Activated CD8-positive, alpha-beta memory T cell treated with anti-CD3 and anti-CD28 coated beads, Interleukin-2, amount 50 U/mL, for 48 hours (primary cell): ENCODE data around the gene QKI.
"Not testable (repeated sequence)": the region's sequence is repeated elsewhere in the genome, so short reads cannot be mapped to it uniquely, and the experiment has no call there.

ENCODE experiments used
- DNase-seq: peaks from one replicate; pipeline ENCODE4 v3.0.0-alpha.2; 2020

QKI gene

DNA sequence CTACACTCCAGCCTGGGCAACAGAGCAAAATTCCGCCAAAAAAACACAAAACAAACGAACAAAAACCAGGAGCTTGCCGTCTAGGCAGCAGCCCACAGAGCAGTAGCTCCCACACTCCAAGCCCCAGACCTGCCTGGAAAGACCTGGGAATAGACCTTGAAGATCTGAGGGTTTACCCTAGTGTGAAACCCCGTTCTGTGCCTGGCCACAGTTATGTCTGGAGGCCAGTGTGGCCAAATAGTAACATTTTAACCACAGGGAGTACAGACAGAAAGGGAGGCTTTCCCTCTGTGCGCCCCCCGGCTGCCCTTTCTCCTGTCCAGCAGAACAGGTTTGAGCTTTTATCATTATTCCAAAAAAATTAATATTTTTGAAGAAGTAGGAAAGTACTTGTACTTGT, 172.4 kb downstream of the QKI start:
- DNase-seq = no peak

DNA sequence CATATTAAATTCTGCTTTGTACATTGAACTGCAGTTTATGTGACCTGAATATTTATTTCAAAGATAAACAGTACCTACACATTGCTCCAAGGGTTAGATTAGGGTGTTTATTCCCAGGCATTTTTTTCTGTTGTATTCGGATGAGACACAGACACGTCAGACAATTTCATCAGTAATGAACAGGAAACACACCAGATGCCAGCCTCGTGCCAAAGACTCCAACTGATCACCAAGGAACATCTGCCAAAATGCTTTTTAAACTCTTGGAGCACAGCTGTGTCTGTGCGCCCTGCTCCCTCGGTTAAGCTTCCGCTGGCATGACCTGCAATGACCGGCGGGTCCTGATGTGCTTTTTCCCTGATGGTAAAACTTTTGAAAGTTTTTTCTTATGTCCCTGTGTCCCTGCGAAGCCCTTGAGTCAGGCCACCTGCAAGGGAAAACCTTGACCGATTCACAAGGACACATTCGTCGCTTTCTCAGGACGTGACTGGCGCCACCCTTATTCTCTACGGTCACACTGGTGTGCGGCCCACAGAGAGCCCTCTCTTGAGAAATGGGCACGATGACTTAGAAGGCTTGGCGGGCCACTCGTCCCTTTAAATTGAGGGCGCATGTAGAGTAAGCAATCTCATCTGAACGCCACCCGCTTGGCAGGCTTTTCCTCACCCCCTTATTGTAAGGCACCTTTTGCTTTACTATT, 173.9 kb downstream of the QKI start:
- DNase-seq = no peak

DNA sequence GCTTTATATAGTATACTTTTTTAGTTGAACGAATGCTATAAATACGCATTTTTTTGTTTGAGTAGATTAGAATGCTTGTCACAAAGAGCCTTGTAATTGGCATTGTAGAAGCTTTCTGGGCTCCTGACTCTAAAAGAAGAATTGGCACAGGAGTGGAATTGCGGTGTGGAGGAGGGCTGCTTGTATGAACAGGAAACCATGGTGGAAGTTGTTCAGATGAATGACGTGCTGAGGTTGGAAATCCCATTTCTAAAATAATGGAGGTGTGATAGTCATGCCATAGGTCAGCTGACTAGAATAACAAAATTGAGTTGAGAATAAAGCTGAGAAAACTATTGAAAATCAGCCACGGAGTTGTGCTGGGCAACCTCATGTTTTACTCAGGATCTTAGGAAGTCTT, 174.9 kb downstream of the QKI start:
- no peak for DNase-seq

DNA sequence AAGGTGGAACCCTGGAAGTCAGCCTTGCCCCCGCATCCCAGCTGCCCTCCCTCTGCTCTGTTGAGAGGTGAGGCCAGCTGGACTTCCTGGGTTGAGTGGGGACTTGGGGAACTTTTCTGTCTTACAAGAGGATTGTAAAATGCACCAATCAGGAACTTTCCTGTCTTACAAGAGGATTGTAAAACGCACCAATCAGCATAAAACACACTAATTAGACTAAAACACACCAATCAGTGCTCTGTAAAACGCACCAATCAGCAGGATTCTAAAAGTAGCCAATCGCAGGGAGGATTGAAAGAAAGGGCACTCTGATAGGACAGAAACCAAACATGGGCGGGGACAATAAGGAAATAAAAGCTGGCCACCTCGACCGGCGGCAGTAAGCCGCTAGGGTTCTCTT, 175.6 kb downstream of the QKI start:
- not testable (repeated sequence) for DNase-seq

DNA sequence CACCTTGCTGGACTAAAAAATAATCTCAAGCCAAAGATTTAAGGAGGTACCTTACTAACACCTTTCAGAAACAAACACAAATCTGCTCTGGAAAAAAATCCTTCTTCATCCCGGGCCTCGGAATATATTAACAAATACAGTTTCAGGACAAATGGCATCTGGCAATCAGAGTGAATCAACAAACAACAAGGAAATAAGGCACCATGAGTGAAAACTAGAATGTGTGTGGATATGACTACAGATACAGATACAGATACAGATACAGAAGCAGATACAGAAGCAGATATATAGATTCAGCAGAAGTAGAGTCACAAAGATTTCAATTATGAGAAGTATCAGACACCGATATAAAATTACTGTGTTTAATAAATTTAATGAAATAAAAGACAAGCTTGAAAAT, 178.4 kb downstream of the QKI start:
- no peak for DNase-seq

DNA sequence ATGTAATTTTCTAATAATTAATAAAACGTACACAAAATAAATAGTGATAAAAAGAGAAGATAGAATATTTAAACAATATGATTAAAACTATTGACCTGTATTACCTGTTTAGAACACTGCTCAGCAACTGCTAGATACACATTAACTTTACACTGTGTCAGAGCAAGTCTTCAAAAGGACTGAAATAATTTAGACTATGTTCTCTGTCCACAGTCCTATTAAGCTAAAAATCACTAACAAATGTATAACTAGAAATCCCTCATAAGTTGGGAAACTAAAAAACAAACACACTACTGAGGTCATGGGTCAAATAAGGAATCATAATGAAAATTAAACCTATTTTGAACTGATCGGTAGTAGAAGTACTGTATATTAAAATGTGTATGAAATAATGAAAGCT, 181.7 kb downstream of the QKI start:
- DNase-seq = no peak

DNA sequence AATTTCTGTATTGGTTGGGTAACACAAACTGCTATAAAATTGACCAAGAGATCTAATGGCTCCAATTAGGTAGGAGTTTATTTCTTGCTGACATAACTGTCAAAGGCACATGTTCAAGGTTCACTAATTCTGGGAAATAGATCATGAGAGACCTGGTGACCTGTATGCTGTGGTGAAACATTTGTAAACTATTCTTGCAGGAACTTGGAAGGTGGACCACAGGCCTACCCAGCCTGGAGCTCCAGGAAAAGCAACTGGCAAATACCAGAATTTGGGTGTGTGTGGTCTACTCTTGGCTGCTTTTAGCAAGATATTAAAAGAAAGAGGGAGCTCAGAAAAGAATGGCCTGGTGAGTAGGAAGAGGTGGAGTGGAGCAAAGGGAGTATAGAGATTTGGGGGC, 184.6 kb downstream of the QKI start:
- no peak for DNase-seq

DNA sequence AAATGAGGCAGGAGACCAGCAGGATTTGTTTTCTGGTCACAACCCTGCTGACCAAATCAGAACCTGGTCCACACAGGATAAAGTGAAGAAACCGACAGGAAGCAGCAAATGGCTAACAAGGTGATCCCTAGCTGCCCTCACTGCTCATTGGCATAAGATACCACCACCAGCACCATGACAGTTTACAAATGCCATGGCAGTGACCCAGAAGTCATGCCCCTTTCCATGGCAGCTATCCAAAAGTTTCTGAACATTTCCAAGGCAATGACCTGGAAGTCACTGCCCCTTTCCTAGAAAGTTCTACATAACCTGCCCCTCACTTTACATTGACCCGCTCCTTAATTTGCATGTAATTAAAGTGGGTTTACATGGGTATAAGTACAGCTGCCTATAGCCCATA, 185.2 kb downstream of the QKI start:
- DNase-seq = no peak

DNA sequence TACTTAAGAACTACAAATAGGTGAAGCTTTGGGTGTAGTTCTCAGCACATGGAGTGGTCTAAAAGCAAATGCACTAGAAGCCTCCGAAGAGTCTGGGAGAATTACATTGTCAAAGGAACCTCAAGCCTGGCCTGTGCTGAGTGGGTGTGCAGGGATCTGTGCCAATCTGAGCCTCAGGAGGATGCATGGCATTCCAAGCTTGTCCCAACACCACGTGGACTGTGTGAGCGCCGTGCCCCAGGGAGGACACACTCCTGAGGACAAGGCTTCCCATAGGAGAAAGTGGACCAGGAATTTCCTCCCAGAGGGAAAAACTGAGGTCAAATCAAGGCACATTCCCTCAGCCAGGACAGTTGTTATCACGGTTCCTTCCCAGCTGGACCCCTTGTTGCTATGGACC, 185.8 kb downstream of the QKI start:
- DNase-seq = no peak

DNA sequence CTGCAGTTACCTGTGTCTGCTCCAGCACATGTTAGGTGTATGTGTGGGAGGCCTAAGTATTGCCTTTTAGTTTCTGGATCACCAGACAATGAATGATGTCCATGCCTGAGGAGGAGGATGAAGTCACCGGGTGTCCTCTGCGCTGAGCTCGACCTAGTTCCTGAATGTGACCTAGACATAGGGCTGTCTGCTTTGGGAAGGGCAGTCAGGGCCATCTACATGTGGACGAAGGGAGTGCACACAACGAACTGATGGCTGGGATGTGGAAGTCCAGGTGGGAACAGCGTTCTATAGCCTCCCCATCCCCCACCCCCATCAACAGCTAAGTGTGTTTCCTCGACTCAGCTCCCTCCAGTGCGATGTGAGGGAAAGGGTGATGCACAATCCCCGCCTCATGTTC, 186.3 kb downstream of the QKI start:
- DNase-seq = no peak

DNA sequence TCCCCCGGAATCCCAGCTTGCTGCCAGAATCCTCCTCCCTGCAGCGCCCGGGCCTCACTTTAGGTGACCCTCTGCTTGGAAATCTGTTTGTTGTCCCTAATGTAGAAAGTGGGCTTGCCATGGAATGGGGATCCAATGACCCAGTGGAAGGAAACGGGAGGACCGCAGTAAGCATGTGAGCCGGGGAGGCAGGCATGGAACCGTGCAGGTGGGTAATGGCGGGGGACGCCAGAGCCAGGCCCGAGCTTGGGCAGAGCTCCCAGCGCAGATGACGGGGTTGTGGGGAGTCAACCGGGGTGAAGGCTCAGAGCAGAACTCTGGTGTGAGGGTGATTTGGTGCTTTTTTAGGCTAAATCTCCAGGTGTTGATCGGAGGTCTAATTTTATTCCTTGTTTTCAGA, 188.3 kb downstream of the QKI start:
- no peak for DNase-seq

DNA sequence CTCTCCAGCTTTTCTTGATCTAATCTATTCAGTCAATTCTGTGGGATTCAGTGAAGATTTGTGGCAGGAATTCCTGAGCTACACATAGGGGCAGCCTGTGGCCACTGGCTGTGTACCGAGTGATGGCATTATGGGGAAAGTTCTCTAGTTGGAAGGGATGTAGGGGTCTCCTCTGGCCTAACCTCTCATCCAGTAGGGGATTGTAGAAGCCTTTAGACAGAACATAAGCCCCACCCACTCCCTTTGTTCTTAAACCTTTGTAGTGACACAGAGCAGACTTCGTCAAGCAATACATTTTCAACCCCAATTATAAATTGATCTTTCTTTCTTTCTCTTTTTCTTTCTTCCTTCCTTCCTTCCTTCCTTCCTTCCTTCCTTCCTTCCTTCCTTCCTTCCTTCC, 188.9 kb downstream of the QKI start:
- no peak for DNase-seq

DNA sequence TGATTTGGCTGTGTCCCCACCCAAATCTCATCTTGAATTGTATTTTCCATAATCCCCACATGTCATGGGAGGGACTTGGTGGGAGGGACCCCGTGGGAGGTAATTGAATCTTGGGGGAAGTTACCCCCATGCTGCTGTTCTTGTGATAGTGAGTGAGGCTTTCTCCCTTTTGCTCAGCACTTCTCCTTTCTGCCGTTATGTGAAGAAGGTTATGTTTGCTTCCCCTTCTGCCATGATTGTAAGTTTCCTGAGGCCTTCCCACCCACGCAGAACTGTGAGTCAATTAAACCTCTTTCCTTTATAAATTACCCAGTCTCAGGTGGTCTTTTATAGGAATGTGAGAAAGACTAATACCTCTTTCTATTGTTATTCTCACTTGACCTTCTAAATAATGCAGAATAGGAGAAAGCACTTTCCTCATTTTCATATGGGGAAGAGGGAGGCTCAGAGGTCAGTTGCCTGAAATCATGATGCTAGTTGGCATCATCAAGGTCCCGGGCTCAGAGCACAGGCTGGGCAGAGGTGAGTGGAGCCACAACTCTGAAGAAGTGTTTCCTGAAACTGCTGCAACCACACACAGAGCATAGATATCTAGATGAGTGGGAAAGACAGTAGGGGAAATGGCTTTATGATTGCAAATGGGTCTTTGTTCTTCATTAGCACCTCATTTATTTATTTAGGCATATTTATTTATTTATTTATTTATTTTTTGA, 191.0 kb downstream of the QKI start:
- no peak for DNase-seq

DNA sequence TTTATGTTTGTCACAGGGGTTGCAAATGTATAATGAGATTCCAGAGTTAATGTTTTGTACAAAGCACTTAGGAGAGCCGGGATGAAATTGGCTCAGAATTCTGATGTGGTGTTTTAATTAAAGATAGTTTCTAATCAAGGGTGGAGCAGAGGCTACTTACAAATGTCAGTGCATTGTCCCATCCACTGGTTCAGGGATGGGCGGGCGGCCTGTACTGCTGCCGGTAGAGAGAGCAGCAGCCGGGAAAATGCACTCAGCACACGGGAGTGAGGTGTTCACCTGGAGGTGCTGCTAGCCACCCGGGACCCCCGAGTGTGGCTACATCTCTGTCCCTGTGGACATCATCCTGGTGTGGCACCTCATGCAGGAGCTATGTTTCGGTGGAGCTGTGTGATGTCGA, 193.3 kb downstream of the QKI start:
- DNase-seq = no peak

DNA sequence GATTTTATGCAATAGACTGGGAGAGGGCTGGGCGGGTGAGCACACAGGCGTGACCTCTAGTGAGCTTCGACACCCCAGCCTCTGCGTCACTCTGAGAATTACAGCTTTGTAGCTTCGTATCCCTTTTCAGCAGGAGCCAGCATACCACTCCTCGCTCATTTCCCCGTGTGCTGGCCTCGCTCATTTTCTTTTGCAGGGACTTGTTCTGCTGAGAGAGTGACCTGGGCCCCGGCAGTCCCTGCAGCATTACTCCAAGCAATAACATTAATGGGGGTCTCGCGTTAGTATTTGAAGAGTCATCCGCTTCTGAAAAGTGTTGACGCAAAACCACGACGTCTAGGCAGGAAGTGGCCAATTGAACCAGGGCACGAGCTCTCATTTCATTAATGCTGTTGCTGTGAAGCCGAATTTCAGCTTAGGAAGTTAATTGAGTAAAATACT, 193.7 kb downstream of the QKI start:
- DNase-seq = no peak

DNA sequence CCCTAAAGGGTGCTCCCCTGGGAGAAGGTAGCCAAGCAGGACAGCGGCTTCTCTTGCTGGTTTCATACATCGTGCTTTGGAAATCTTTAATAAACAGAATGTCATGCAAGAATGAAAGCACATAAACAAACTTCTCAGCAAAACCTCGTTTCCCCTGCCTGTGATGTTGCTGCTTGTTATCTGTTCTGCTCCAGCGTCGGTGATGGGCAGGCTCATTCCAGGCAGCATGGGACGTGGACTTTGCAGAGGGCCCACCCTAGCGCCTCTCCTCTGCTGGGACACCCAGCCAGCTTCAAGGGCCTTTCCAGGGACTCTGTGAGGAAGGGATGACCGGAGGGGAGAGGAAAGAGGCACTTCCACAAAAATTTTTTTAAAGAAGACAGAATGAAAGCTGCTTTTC, 197.7 kb downstream of the QKI start:
- peak; percentile 4 for DNase-seq

DNA sequence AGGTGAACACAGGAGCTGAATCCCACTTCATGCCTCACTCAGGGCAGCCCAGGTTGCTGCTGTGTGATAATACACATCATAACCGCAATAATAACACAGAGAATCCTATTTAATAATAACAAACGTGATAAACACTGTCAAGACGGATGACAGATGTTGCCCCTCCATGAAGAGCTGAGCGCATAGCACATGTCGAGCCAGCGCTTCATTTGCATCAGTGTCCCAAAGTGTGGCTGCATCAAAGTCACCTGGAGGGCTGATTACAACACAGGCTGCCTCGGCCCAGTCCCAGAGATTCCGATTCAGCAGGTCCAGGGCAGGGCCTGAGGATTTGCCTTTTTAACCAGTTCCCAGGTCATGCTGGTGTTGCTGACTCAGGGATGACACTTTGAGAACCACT, 198.5 kb downstream of the QKI start:
- DNase-seq = no peak

DNA sequence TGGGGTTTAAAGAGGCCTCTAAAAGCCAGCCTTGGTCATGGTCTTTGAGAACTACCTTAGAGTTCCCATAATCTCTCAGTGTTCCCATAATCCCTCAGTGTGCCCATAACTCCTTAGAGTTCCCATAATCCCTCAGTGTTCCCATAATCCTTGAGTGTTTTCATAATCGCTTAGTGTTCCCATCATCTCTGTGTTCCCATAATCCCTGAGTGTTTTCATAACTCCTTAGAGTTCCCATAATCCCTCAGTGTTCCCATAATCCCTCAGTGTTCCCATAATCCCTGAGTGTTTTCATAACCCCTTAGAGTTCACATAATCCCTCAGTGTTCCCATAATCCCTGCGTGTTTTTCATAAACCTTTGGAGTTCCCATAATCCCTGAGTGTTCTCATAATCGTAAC, 199.2 kb downstream of the QKI start:
- no peak for DNase-seq

DNA sequence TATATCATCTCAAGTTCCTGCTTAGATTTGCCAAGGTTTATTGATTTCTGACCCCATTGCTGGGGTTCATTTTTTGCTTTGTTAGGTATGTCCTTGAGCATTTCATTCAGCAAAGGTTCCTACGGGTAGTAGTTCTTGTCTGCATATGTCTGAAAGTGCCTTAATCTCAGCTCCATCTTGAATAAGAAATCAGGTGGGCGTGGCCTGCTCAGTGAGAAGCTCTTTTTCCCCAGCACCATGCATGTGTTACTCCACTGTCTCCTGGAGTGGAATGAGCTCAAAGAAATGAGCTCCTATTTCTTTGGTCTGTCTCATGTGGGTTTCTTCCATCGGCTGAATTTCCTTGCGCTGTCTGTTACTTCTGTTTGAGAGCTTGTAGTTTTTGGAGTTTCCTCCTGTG, 201.9 kb downstream of the QKI start:
- peak; percentile 1 for DNase-seq

DNA sequence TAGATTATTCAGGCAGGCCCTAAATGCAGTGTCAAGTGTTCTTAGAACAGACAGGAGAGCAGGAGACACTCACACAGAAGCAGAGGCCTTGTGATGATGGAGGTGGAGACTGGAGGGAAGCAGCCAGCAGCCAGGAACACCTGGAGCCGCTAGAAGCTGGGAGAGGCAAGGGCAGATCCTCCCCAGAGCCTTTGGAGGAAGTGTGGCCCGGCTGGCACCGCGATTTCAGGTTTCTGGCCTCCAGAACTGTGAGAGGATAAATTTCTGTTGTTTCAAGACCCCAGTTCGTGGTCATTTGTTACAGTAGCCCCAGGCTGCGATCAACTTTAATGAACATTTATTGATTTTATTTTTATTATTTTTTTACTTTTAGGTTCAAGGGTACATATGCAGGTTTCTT, 203.0 kb downstream of the QKI start:
- peak; percentile 37 for DNase-seq

DNA sequence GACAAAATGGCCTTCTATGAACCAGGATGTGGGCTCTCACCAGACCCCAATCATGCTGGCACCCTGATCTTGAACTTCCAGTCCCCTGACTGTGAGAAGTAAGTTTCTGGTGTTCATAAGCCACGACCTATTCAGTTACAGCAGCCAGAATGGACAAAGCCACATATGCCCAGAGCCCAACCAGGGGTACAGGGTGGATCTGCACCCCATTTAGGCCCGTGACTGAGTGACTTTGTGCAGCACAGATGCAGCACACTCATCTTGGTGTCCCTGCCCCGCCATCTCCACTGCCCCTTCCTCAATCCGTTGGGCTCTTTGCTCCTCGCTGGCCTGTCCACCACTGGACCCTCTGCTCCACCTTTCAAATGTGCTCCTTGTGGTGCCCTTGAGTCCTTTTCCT, 205.6 kb downstream of the QKI start:
- no peak for DNase-seq

DNA sequence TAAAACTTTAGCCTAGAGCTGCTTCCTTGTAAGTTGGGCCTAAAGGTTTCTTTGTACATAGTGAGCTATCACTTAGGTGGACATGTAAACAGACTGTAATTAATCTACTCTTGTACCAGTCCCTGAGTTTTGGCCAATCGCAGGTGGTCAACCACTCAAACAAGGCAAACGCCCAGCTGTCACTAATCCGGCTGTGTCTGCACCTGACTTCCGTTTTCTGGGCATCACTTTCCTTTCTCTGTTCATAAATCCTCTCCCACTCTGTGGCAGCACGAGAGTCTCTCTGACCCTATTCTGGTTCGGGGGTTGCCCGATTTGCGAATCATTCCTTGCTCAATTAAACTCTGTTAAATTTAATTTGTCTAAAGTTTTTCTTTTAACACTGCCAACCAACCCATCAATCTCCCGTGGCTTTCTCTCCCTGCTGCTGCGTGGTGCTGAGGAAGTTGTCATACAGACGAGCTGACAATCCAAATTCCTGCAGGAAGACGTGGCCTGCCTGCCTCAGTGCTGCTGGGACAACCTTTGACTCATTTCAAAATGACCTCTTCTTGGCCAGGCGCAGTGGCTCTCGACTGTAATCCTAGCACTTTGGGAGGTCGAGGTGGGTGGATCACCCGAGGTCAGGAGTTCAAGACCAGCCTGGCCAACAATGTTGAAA, 206.3 kb downstream of the QKI start:
- DNase-seq = no peak

DNA sequence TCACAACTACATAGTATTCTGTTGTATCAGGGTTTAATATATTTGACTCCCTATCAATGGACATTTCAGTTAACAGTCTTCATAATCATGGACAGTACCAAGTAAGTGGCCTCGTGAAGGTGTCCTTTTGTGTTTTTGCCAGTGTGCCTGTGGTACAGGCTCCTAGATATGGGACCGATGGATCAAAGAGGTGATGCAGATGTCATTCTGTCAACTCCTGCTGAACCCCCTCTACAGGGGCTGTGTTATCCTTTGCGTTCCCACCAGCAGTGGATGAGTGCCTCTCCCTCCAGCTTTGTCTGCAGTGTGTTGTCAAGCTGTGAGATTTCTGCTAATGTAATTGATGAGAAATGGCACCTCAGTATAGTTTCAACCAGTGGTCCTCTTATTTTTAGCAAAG, 210.7 kb downstream of the QKI start:
- DNase-seq = no peak

DNA sequence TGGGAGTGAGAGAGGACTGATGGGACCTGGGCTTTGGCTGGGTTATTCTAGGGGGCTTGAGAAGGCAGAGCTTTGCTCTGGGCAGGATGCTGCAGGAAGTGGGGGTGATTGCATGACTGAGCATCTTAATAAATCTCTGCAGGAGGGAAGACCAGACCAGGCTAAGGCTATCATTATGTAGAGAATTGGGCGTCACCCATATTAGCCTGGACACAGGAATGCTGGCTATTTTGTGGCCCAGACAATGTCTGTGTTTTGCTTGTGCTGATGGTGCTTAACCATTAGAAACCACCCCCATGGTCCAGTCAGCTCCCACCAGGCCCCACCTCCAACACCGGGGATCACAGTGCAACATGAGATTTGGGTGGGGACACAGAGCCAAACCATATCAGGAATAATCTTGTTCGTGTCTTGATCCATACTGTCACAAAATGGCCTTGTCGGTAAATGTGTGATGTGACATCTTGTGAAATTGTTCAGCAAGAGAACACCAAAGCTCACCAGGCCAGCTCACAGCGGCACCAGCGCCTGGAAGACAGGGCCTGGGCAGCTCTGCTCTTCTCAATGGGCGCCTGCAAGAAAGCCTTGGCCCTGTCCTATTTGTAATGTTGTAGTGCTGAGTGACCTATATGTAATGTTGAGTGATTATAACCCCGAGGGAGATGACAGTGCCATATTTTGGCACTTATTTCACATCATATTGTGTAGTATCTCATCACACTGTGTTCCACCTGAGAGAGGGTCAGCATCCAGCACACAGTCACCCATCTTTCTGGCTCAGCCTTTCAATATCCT, 211.8 kb downstream of the QKI start:
- DNase-seq = no peak
